Skeletal muscle satellite cell (primary cell): ENCODE data around the gene C6orf47.

Source experiments
- H3K27me3 ChIP-seq: 2 replicates; pipeline ENCODE4 v1.7.0; 2013; ENCODE audit warnings: low read length; ENCODE audit not compliant: control insufficient read depth, insufficient read depth
- H3K36me3 ChIP-seq: 2 replicates; pipeline ENCODE4 v1.7.0; 2013; ENCODE audit warnings: mild to moderate bottlenecking, control low read depth, low read length; ENCODE audit not compliant: insufficient read depth
- H3K4me1 ChIP-seq: 2 replicates; pipeline ENCODE4 v1.7.0; 2013; ENCODE audit warnings: low read length; ENCODE audit not compliant: control insufficient read depth, insufficient read depth
- H3K4me2 ChIP-seq: 2 replicates; pipeline ENCODE4 v1.7.0; 2013; ENCODE audit warnings: mild to moderate bottlenecking, low read length
- H3K4me3 ChIP-seq: 2 replicates; pipeline ENCODE4 v1.7.0; 2013; ENCODE audit warnings: low read length
- H3K9ac ChIP-seq: 2 replicates; pipeline ENCODE4 v1.7.0; 2013; ENCODE audit warnings: mild to moderate bottlenecking, low read depth, low read length, moderate library complexity
- H3K9me3 ChIP-seq: replicated peaks from 2 replicates; pipeline ENCODE4 v1.7.0; 2013; ENCODE audit warnings: mild to moderate bottlenecking, control low read depth, low read length

C6orf47 gene

DNA sequence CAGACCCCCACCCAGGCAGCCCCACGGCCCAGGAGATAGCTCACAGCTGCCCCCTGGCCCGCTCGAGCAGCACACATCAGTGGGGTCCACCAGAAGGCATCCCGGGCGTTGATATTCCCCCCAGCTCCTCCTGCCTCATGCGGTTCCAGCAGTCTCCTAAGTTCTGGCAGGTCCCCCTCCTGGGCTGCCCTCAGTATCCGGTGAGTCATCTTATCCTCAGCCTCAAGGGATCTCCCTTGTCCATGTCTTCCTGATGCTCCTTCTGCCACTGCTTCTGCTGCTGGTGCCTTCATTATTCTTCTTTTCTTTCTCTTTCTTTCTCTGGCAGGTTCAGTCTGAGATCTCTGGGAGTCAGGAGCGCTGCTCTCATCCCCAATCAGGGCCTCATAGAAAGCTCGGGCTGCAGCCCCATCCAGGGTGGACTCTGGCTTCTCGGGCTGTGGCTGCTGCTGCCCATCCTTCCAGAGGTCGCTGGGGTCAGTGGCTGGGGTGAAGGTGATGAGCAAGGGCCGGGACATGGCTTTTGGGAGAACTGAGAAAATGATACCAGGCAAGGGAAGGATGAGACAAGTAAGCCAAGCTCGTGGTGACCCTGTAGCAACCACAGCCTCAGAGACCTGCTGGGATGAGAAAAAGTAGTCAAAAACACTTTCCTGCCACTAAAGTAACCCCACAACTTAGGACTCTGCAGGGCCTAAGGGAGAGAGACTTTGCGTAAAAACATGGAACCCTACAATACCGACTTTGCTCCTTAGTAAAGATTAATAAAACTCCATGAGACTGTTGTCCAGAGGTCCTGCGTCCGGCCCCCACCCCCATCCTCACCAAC is 3.6 kb upstream of the C6orf47 start:
- Histone ChIP-seq H3K4me1 (peaks cover 31% of the 10 kb centered on the region), H3K36me3 (peaks cover 26% of the 10 kb centered on the region), H3K27me3 (no peaks in the 10 kb centered on the region), H3K4me3 (peak overlapping the region; percentile 97), H3K4me2 (peak overlapping the region; percentile 92), H3K9ac (peak overlapping the region; percentile 94), H3K9me3 (no peaks in the 10 kb centered on the region)

DNA sequence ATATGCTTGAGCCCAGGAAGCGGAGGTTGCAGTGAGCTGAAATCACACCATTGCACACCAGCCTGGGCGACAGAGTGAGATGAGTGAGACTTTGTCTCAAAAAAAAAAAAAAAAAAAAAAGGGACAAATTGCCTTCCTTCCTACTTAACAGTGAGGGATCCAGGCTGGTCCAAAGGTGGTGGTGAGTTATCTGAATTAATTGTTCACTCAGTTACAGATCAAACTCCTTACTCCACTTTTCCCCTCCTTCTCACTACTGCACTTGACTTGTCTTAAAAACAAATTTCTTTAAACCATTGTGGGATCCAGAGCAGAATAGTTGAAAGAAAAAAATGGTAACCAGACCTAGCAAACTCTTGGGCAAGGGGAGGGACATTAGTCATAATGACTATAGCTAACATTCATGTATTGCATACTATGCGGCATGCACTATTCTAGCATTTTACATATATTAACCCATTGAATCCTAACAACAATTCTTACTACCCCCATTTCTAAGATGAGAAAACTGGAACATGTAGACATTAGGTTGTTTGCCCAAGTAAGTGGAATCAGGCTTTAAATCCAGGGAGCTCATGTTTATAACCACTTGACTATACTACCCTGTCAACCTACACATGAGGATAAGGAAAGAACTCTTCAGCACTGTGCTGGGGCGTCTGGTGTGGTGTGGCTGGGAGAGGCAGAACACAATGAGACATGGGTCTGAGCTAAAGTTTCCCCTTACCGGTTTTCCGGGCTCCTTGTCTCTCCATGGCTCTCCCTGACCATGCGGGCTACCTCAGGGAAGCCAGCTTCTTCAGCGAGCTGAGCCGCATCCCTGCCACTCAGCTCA is 2.8 kb upstream of the C6orf47 start:
- Histone ChIP-seq H3K9me3 (no peaks in the 10 kb centered on the region), H3K36me3 (peaks cover 20% of the 10 kb centered on the region), H3K9ac (peak overlapping the region; percentile 94), H3K27me3 (no peaks in the 10 kb centered on the region), H3K4me1 (peaks cover 38% of the 10 kb centered on the region), H3K4me3 (peak overlapping the region; percentile 97), H3K4me2 (peak overlapping the region; percentile 92)

DNA sequence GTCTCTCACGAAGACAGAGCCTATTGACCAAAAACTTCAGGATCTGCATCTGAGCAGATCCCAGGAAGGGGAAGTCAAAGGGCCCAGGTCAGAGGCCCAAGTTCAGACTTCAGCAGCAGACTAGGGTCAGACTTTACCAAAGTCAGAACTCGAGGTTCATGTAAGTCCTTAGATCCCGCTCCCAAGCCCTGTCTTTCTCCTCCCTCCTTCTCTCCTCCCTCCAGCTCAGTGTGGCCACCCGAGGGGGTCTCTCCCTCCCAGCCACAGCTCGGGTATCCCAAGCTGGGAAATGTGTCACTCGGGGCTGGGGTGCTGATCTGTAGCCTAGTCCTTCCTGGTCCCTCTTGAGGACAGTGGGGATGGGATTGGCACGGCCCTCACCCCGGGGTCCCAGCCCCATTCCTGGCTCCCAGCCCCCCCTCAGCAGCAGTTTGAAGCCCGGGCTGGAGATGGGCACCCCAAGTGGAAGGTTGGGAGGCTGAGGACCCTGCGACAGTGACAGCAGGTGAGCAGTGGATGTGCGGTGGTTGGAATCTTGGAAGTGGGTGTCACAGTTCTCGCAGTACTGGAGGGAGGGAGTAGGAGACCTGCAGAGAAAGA is 1.6 kb upstream of the C6orf47 start:
- Histone ChIP-seq H3K4me1 (peaks cover 47% of the 10 kb centered on the region), H3K36me3 (peaks cover 13% of the 10 kb centered on the region), H3K27me3 (no peaks in the 10 kb centered on the region)

DNA sequence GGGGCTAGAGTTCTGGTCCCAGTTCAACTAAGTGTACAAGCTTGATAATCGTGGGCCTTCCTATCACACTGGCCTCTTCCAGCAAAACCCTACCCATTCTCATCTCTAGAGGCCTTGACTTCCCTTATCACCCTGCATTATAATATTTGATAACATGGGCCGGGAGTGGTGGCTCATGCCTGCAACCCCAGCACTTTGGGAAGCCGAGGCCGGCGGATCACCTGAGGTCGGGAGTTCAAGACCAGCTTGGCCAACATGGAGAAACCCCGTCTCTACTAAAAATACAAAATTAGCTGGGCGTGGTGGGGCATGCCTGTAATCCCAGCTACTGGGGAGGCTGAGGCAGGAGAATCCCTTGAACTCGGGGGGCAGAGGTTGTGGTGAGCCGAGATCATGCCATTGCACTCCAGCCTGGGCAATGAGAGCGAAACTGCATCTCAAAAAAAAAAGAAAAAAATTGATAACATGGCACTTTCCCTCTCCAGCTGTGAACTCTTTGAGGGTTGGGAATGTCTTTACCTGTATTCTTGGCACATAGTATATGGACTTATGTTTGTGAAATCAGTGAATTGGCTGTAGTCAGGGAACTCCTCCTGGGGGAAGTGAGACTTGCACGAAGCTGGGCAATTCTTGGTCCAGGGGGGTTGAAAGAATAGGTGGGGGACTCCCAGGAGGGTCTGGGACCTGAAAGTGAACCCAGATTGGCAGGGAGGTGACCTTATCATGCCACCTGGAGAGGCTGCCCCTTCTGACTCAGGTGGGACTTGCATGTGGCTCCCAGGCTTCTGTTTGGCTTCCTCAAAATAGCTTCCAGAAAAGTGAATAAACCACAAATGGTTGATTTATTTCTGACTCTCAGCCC is 915 bp upstream of the C6orf47 start:
- no peaks in the 10 kb centered on the region for H3K27me3 ChIP-seq
- peaks cover 13% of the 10 kb centered on the region for H3K36me3 ChIP-seq
- peak overlapping the region; percentile 96 for H3K9ac ChIP-seq
- H3K4me2 ChIP-seq, result peak overlapping the region; percentile 89
- H3K4me3 ChIP-seq, result peak overlapping the region; percentile 94
- peaks cover 42% of the 10 kb centered on the region for H3K4me1 ChIP-seq
- no peaks in the 10 kb centered on the region for H3K9me3 ChIP-seq

More for the DNA sequence above, 1.6 kb upstream of the C6orf47 start:
- no peaks in the 10 kb centered on the region for H3K9me3 ChIP-seq
- H3K4me2 ChIP-seq, result no peak overlapping the region
- no peak overlapping the region for H3K9ac ChIP-seq
- H3K4me3 ChIP-seq, result no peak overlapping the region

DNA sequence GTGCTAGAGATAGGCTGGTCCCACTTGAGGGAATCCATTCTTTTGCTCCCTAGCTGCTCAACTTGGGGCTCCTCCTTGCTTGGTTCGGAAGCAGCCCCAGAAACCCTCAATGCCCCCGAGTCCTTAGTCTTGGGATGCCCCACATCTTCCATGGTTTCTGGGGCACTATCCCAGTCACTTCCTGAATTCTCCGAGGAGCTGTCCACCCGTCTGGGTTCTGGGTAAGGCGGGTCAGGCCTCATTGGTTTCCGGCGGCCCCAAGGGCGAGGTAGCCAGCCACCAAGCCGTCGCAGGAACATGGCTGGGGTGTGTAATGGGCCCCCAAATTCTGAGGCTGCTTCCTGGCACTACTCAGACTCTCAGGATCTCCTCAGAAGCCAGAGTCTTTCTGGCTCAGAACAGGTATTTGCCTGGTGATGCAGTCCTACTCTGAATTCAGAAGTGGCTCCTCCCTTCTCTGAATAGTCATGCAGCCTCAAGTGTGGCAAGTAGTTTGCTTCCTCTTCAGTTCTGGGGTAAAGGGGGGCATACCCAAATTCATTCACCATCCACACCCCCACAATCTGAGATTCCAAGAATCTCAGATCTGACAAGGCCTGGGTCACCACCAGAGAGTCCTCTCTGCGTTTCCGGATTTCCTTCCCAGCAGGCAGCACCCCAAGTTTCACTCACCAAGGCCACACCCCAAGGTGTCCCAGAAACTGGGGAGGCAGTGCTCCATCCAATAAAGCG is 763 bp downstream of the C6orf47 start:
- Histone ChIP-seq H3K9ac (peak overlapping the region; percentile 96), H3K4me3 (peak overlapping the region; percentile 94), H3K27me3 (no peaks in the 10 kb centered on the region), H3K4me1 (peaks cover 42% of the 10 kb centered on the region), H3K4me2 (peak overlapping the region; percentile 89), H3K36me3 (peaks cover 15% of the 10 kb centered on the region), H3K9me3 (no peaks in the 10 kb centered on the region)

DNA sequence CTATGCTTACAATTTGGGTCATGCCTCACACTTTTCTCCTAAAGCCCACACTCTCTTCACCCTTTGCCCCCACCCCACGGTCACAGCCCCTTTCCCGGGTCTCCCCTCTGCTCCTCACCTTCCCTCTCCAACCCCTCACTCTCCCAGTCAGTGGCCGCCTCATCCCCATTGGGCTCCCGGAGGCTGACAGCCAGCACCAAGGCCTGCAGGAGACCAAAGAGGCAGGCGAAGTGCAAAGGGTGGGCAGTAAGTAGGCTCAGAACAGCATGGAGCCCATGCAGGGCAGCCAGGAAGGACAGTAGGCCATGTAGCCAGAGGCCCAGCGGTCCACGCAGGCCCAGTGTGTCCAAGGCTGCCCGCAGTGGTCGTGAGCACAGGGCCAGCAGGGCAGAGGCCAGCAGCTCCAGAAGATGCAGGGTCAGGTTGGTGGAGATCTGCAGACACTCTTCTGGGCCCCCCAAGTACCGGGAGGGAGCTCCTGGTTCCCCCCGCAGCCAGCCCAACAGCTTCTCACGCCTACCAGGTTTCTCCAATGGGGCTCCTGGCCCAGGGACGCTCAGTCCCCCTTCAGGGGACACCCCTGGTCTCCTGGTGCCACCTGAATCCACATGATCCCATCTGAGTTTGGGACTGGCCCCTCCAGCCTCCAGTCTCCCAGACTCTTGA is 1.5 kb downstream of the C6orf47 start:
- Histone ChIP-seq H3K4me2 (peak overlapping the region; percentile 89), H3K36me3 (peaks cover 15% of the 10 kb centered on the region), H3K4me1 (peaks cover 38% of the 10 kb centered on the region), H3K9me3 (no peaks in the 10 kb centered on the region), H3K27me3 (no peaks in the 10 kb centered on the region), H3K4me3 (peak overlapping the region; percentile 94), H3K9ac (peak overlapping the region; percentile 96)

DNA sequence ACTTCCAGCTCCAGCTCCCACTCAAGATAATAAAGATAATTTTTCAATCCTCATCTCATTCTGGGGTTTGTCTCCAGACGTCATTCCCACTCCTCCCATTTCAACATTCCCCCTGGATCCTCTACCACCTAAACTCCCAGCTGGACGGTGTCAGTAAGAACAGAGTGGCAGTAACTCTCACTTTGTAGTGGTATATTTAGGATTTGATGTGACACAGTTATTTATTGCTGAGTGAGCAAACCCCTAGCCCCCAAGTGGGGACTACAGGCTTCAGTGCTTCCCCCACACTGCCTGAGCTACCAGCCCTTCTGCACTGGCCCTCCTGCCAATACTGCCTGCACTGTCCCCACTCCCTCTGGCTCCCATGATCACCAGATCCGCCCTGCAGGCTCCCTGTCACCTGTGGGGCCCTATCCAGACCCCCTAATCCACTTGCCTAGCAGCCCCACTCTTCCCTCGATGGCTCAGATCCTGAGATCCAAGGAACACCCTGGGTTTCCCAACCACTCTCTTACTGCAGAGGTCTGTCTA is 2.4 kb downstream of the C6orf47 start:
- peak overlapping the region; percentile 89 for H3K4me2 ChIP-seq
- H3K4me1 ChIP-seq, result peaks cover 34% of the 10 kb centered on the region

DNA sequence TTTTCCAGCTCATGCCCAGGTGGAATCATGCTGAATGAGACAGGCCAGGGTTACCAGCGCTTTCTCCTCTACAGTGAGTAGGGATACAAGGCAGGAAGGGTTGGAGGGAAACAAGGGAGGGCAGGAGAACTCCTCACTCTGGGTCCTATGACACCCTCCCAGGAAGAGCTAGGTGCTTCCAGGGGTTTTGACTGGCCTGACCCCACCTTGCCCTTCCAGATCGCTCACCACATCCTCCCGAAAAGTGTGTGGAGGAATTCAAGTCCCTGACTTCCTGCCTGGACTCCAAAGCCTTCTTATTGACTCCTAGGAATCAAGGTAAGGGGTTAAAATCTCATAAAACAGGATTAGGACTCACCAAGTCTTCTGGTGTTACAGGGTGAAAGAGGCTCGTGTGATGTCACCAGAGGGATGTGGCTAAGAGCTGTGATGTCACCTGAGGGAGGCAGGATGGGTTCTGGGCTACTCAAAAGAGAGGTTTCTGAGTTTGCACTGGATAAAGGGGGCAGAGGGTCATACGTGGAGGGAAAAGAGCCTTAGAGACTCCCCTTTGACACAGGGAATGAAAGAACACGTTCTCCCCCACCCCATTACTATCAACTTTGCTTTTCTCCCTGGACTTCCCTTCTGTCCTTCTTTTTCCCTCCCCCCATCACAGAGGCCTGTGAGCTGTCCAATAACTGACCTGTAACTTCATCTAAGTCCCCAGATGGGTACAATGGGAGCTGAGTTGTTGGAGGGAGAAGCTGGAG is 3.0 kb downstream of the C6orf47 start:
- H3K4me3 ChIP-seq, result no peak overlapping the region
- H3K4me2 ChIP-seq, result no peak overlapping the region
- no peaks in the 10 kb centered on the region for H3K27me3 ChIP-seq
- H3K9ac ChIP-seq, result no peak overlapping the region
- peaks cover 15% of the 10 kb centered on the region for H3K36me3 ChIP-seq
- H3K9me3 ChIP-seq, result no peaks in the 10 kb centered on the region
- peaks cover 31% of the 10 kb centered on the region for H3K4me1 ChIP-seq

More for the DNA sequence above, 2.4 kb downstream of the C6orf47 start:
- no peak overlapping the region for H3K4me3 ChIP-seq
- H3K36me3 ChIP-seq, result peaks cover 15% of the 10 kb centered on the region
- H3K27me3 ChIP-seq, result no peaks in the 10 kb centered on the region
- no peak overlapping the region for H3K9ac ChIP-seq
- no peaks in the 10 kb centered on the region for H3K9me3 ChIP-seq

DNA sequence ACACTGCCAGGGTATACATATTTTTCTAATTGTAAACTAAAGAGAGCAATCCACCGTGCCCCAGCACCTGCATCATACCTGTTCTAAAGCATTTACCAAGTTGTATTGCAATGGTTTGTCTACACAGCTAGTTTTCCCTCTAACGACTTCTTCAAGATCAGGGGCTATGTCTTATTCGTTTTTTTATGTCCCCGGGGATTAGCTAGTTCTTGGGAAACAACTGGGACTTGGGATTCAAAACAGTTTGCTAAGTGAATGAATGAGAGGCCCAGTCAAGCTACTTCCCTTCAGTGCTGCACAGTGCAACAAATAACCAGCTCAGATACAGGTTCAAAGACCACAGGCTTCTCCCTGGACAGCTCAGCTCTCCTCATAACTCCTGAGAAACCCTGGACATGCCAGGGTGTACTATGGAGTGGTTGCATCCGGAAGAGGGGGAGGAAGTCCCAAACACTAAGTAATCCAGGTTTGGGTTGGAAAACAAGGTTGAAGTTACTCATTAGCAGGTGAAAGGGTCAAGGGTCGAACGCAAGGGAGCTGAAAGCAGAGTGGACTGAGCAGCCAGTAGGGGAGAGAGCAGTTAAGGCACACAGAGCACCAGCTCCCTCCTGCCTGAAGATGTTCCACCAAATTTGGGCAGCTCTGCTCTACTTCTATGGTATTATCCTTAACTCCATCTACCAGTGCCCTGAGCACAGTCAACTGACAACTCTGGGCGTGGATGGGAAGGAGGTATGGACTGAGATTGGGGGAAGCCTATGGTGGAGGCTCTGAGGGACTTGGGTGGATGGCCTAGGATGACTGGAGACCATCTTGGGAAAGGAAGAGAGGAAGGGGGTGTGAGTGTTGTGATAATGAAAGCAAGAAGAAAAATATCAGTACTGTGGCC is 5.0 kb downstream of the C6orf47 start, which contains the start of gene APOM:
Gene APOM, plus strand, starts transcription at position 546 of the 889 bp plus-strand sequence. Its CDS starts 73 bp downstream, at position 619.
- H3K4me3 ChIP-seq, result no peak within 1 kb of the TSS
- peaks cover 13% of the 10 kb centered on the region for H3K36me3 ChIP-seq
- no peak within 1 kb of the TSS for H3K9ac ChIP-seq
- no peaks in the 10 kb centered on the region for H3K9me3 ChIP-seq
- H3K27me3 ChIP-seq, result no peaks in the 10 kb centered on the region
- peaks cover 36% of the 10 kb centered on the region for H3K4me1 ChIP-seq
- no peak within 1 kb of the TSS for H3K4me2 ChIP-seq
